MM.1S (cell line): ENCODE measurements around the gene SMIM13.

ENCODE experiments used
- CTCF ChIP-seq: fragments of 300-600 bp; sonication (generic); IDR thresholded peaks from 2 replicates; pipeline ENCODE4 v1.5.1; 2016; ENCODE audit warnings: antibody characterized with exemption, low read length, mixed read lengths
- EZH2 ChIP-seq: fragments of 300-600 bp; sonication (generic); optimal IDR thresholded peaks from 2 replicates; pipeline ENCODE3; 2017; ENCODE audit warnings: low read depth, mild to moderate bottlenecking, antibody characterized with exemption, low read length, mixed read lengths
- EZH2phosphoT487 ChIP-seq: fragments of 300-600 bp; sonication (generic); IDR thresholded peaks from 2 replicates; pipeline ENCODE4 v1.6.1; 2018; ENCODE audit warnings: antibody characterized with exemption, low read length

GRCh38 chr6:11043961-11044711, 49.5 kb upstream of the SMIM13 start, which contains the start of gene ELOVL2:
- TF ChIP-seq CTCF (peak; percentile 40), EZH2 (no peak), EZH2phosphoT487 (no peak)
